Breast epithelium (tissue), 3 donors: ENCODE measurements around the gene OXCT1.

Experiments
- CTCF ChIP-seq, 3 donors: fragments of 450-650 bp; IDR thresholded peaks; one replicate each; pipeline ENCODE4 v1.5.1; 2016 to 2017; ENCODE audit warnings: antibody characterized with exemption in 3 of 3, mild to moderate bottlenecking in 3 of 3, moderate library complexity in 3 of 3
- POLR2AphosphoS5 ChIP-seq, 3 donors: sonication (generic); formaldehyde crosslinking; IDR thresholded peaks; one replicate each; pipeline ENCODE4 v1.6.1; 2017; ENCODE audit warnings: antibody characterized with exemption in 3 of 3

GRCh38 chr5:41793141-41793770 is 77.0 kb downstream of the OXCT1 start:
- TF ChIP-seq POLR2AphosphoS5 (IDR thresholded peaks at IDR 0.05) (no peak), CTCF (IDR thresholded peaks at IDR 0.05) (no peak)
